OCI-LY3 (cell line): ENCODE measurements around the gene SHLD2.
"Not testable (repeated sequence)": the region's sequence is repeated elsewhere in the genome, so short reads cannot be mapped to it uniquely, and the experiment has no call there.

Experiments
- CTCF ChIP-seq: fragments of 200-600, 300-600 bp; sonication (generic); IDR thresholded peaks from 2 replicates; pipeline ENCODE4 v1.5.1; 2014; ENCODE audit warnings: antibody characterized with exemption, low read length, low read depth
- EZH2phosphoT487 ChIP-seq: fragments of 200-600 bp; shearing (Covaris generic); IDR thresholded peaks from 2 replicates; pipeline ENCODE4 v1.6.1; 2018; ENCODE audit warnings: antibody characterized with exemption, mixed run types, low read depth

DNA sequence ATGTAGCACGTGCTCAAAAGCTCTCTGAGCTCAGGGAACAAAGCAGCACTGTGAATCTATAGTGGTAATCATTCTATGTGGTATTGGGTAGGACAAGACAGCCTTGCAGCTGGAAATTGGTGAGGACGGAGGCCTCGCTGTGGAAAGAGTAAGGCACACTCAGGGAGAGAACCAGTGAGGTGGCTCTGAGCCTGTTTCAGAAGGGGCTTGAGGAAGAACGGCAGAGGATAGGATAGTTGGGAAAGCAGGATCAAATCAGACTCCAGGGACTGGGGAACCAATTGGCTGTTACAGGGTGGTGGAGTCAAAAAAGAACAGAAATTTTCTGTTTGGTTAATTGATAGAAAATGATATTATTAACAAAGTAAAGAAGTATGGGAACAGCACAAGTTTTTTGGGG, 74.9 kb downstream of the SHLD2 start:
- not testable (repeated sequence) for TF ChIP-seq CTCF, EZH2phosphoT487
